Measurements from ENCODE around the gene ZFAND6. TPM values are rescaled to one million over a fixed set of nuclear protein-coding genes. Genes with fewer than 3 reads are reported as not detected.

ZFAND6 gene
- total RNA-seq, 1 donor from 2014 or later, result 73.1 TPM

- TF ChIP-seq, protein P1, sequence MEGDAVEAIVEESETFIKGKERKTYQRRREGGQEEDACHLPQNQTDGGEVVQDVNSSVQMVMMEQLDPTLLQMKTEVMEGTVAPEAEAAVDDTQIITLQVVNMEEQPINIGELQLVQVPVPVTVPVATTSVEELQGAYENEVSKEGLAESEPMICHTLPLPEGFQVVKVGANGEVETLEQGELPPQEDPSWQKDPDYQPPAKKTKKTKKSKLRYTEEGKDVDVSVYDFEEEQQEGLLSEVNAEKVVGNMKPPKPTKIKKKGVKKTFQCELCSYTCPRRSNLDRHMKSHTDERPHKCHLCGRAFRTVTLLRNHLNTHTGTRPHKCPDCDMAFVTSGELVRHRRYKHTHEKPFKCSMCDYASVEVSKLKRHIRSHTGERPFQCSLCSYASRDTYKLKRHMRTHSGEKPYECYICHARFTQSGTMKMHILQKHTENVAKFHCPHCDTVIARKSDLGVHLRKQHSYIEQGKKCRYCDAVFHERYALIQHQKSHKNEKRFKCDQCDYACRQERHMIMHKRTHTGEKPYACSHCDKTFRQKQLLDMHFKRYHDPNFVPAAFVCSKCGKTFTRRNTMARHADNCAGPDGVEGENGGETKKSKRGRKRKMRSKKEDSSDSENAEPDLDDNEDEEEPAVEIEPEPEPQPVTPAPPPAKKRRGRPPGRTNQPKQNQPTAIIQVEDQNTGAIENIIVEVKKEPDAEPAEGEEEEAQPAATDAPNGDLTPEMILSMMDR (IDR thresholded peaks at IDR 0.05; ENCODE audit: unreplicated experiment), result no peak
- peak overlapping the region; percentile 21 for H3K27ac Mint-ChIP-seq
- H3K27me3 Mint-ChIP-seq, result no peaks in the 10 kb centered on the region
- peaks cover 7% of the 10 kb centered on the region for H3K36me3 Mint-ChIP-seq (ENCODE audit: insufficient read depth)
- H3K9me3 Mint-ChIP-seq (ENCODE audit: low read depth), result no peaks in the 10 kb centered on the region
- no peaks in the 10 kb centered on the region for H3K4me1 Mint-ChIP-seq (ENCODE audit: low read depth)
- DNase-seq (ENCODE audit: low spot score, unreplicated experiment), result no peak
- no peak overlapping the region for H3K4me3 Mint-ChIP-seq (ENCODE audit: low read depth)
Measured at GRCh38 chr15:80179025-80179759, 119.7 kb downstream of the ZFAND6 start.

- H3K27ac Mint-ChIP-seq, result no peak overlapping the region
- H3K9me3 Mint-ChIP-seq (ENCODE audit: low read depth), result no peaks in the 10 kb centered on the region
- no peaks in the 10 kb centered on the region for H3K4me1 Mint-ChIP-seq (ENCODE audit: low read depth)
- no peak overlapping the region for H3K4me3 Mint-ChIP-seq (ENCODE audit: low read depth)
- no peak for DNase-seq (ENCODE audit: low spot score, unreplicated experiment)
- TF ChIP-seq, protein P1 (IDR thresholded peaks at IDR 0.05; ENCODE audit: unreplicated experiment), result no peak
- H3K27me3 Mint-ChIP-seq, result no peaks in the 10 kb centered on the region
- peaks cover 9% of the 10 kb centered on the region for H3K36me3 Mint-ChIP-seq (ENCODE audit: insufficient read depth)
Measured at GRCh38 chr15:80179935-80180334, 120.5 kb downstream of the ZFAND6 start.

GRCh38 chr15:80180468-80180867 is 121.0 kb downstream of the ZFAND6 start:
- H3K27ac Mint-ChIP-seq, result no peak overlapping the region
- TF ChIP-seq, protein P1 (IDR thresholded peaks at IDR 0.05; ENCODE audit: unreplicated experiment), result no peak
- no peaks in the 10 kb centered on the region for H3K4me1 Mint-ChIP-seq (ENCODE audit: low read depth)
- no peak overlapping the region for H3K4me3 Mint-ChIP-seq (ENCODE audit: low read depth)
- peaks cover 13% of the 10 kb centered on the region for H3K36me3 Mint-ChIP-seq (ENCODE audit: insufficient read depth)
- H3K9me3 Mint-ChIP-seq (ENCODE audit: low read depth), result no peaks in the 10 kb centered on the region
- no peak for DNase-seq (ENCODE audit: low spot score, unreplicated experiment)
- no peaks in the 10 kb centered on the region for H3K27me3 Mint-ChIP-seq

DNA sequence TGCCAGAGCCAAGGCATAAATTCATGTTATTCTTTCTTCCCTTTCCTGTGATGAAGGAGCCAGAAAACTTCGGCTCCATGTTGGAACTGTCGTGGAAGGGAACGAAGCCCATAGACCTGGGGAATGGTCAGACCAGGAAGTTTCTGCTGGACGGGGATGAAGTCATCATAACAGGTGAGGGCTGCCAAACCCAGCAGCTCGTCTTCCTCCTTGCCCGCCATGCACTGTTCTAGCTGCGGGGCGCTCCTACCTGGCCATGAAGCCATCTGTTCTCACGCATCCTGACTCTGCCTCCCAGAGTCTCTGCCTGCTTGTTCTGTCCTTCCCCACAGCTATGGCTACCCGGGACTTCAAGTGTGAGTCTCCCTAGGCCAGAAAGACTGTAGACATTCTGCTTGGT is 121.5 kb downstream of the ZFAND6 start:
- H3K4me1 Mint-ChIP-seq (ENCODE audit: low read depth), result no peaks in the 10 kb centered on the region
- DNase-seq (ENCODE audit: low spot score, unreplicated experiment), result no peak

GRCh38 chr15:80182611-80183261 is 123.3 kb downstream of the ZFAND6 start:
- Mint-ChIP-seq H3K9me3 (ENCODE audit: low read depth) (no peaks in the 10 kb centered on the region), H3K27ac (no peak overlapping the region), H3K4me1 (ENCODE audit: low read depth) (no peaks in the 10 kb centered on the region), H3K27me3 (no peaks in the 10 kb centered on the region), H3K36me3 (ENCODE audit: insufficient read depth) (peaks cover 25% of the 10 kb centered on the region), H3K4me3 (ENCODE audit: low read depth) (no peak overlapping the region)
- TF ChIP-seq, protein P1 (IDR thresholded peaks at IDR 0.05; ENCODE audit: unreplicated experiment), result no peak
- no peak for DNase-seq (ENCODE audit: low spot score, unreplicated experiment)

More for the DNA sequence above, 121.5 kb downstream of the ZFAND6 start:
- Mint-ChIP-seq H3K27me3 (no peaks in the 10 kb centered on the region), H3K36me3 (ENCODE audit: insufficient read depth) (peaks cover 13% of the 10 kb centered on the region), H3K27ac (no peak overlapping the region), H3K9me3 (ENCODE audit: low read depth) (no peaks in the 10 kb centered on the region), H3K4me3 (ENCODE audit: low read depth) (no peak overlapping the region)
- TF ChIP-seq, protein P1 (IDR thresholded peaks at IDR 0.05; ENCODE audit: unreplicated experiment), result no peak
